ENCODE results near the gene KLHL36. TPM values are rescaled to one million over a fixed set of nuclear protein-coding genes. Genes with fewer than 3 reads are reported as not detected.

Gene KLHL36
- total and polyA plus RNA-seq, 4 donors: 11.5 to 53.6 (median 16.9) TPM

DNA sequence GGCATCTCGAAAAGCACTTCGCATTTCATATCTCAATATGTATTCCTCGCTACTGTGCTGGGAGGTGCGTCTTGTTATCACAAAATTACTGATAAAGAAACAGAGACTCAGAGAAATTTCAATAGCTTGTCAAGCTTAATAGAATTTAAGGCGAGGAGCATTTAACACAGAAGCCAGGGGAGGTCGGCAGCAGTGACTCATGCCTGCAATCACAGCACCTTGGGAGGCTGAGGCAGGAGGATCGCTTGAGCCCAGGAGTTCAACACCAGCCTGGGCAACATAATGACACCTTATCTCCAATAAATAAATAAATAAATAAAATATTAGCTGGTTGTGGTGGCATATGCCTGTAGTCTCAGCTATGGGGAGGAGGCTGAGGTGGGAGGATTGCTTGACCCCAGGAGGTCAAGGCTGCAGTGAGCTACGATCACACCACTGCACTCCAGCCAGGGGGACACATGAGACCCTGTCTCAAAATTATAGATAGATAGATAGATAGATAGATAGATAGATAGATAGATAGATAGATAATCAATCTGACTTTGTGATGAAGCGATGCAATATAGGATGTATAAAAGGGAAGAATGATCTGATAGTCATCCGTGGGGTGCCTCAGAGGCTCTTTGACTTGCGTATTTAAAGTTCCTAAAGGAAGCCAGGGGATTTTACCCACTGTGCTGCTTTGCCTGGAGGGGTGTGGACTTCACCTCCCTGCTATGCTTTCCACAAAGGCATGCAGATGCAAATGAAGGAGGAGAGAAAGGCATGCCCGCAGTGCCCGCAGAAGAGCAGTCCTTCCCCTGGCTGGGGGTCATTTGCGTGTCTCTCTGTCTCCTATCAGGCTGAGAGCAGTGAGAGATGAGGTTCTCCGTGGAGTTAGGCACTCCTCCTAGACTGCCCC, 35.6 kb downstream of the KLHL36 start:
- Histone ChIP-seq H3K4me1 (ENCODE audit: control insufficient read depth in 4 of 4, insufficient read depth in 4 of 4, low read length in 3 of 4) (no peaks in the 10 kb centered on the region), H3K27me3 (ENCODE audit: control insufficient read depth in 4 of 4, insufficient read depth in 4 of 4, low read length in 3 of 4) (no peaks in the 10 kb centered on the region), H3K4me3 (ENCODE audit: low read depth in 1 of 3, low read length in 3 of 3) (no peak overlapping the region), H3K9ac (ENCODE audit: low read depth in 1 of 2, low read length in 2 of 2) (no peak overlapping the region), H3K27ac (ENCODE audit: low read depth in 1 of 2, low read length in 2 of 2) (no peak overlapping the region), H3K9me3 (ENCODE audit: control insufficient read depth in 4 of 4, low read length in 3 of 4) (no peaks in the 10 kb centered on the region), H3K36me3 (ENCODE audit: control insufficient read depth in 4 of 4, insufficient read depth in 3 of 4, low read depth in 1 of 4, low read length in 3 of 4) (no peaks in the 10 kb centered on the region)
- no peak for DNase-seq (ENCODE audit: low spot score)
- WGBS: 70% methylated on average over 15 of the region's 15 CpGs
- TF ChIP-seq TAF1 (conservative IDR thresholded peaks at IDR 0.05) (no peak), SP1 (IDR thresholded peaks at IDR 0.05) (no peak), RXRA (IDR thresholded peaks at IDR 0.05) (no peak), MAX (IDR thresholded peaks at IDR 0.05) (no peak), HNF4G (IDR thresholded peaks at IDR 0.05) (no peak), FOXA1 (IDR thresholded peaks at IDR 0.05) (no peak)
- TF ChIP-seq, protein P1, sequence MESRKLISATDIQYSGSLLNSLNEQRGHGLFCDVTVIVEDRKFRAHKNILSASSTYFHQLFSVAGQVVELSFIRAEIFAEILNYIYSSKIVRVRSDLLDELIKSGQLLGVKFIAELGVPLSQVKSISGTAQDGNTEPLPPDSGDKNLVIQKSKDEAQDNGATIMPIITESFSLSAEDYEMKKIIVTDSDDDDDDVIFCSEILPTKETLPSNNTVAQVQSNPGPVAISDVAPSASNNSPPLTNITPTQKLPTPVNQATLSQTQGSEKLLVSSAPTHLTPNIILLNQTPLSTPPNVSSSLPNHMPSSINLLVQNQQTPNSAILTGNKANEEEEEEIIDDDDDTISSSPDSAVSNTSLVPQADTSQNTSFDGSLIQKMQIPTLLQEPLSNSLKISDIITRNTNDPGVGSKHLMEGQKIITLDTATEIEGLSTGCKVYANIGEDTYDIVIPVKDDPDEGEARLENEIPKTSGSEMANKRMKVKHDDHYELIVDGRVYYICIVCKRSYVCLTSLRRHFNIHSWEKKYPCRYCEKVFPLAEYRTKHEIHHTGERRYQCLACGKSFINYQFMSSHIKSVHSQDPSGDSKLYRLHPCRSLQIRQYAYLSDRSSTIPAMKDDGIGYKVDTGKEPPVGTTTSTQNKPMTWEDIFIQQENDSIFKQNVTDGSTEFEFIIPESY (IDR thresholded peaks at IDR 0.05): no peak

DNA sequence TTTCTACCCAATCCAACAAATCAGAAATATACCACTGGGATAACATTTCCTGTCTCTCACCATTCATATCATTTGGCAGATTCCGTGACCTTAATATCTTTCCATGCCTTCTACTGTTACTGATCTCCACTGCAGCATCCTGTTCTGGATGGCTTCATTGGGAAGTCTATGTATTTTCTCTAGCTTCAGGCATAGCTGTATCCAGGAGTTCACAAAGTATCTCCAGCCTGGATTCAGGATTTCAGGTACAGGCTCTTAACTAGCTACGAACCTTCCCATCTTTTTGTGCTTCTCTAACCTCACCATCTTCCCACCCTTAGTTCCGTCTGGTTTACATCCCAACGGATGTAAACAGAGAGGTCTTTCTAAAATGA, 36.3 kb downstream of the KLHL36 start:
- Histone ChIP-seq H3K4me3 (ENCODE audit: low read depth in 1 of 3, low read length in 3 of 3) (no peak overlapping the region), H3K27ac (ENCODE audit: low read depth in 1 of 2, low read length in 2 of 2) (no peak overlapping the region), H3K9ac (ENCODE audit: low read depth in 1 of 2, low read length in 2 of 2) (no peak overlapping the region), H3K27me3 (ENCODE audit: control insufficient read depth in 4 of 4, insufficient read depth in 4 of 4, low read length in 3 of 4) (no peaks in the 10 kb centered on the region), H3K36me3 (ENCODE audit: control insufficient read depth in 4 of 4, insufficient read depth in 3 of 4, low read depth in 1 of 4, low read length in 3 of 4) (no peaks in the 10 kb centered on the region), H3K9me3 (ENCODE audit: control insufficient read depth in 4 of 4, low read length in 3 of 4) (no peaks in the 10 kb centered on the region), H3K4me1 (ENCODE audit: control insufficient read depth in 4 of 4, insufficient read depth in 4 of 4, low read length in 3 of 4) (no peaks in the 10 kb centered on the region)
- 91% methylated on average over 4 of the region's 4 CpGs for WGBS
- TF ChIP-seq MAX (IDR thresholded peaks at IDR 0.05) (no peak), RAD21 (IDR thresholded peaks at IDR 0.05) (no peak), TAF1 (conservative IDR thresholded peaks at IDR 0.05) (no peak), CTCF (IDR thresholded peaks at IDR 0.05; ENCODE audit: low read depth, low read length, missing input control) (no peak), NR2F2 (IDR thresholded peaks at IDR 0.05) (no peak), HNF4A (conservative IDR thresholded peaks at IDR 0.05) (no peak), GABPA (IDR thresholded peaks at IDR 0.05 in 1 of 2, conservative IDR thresholded peaks at IDR 0.05 in 1 of 2) (no peak), SP1 (IDR thresholded peaks at IDR 0.05) (no peak), HNF4G (IDR thresholded peaks at IDR 0.05) (no peak), EGR1 (IDR thresholded peaks at IDR 0.05; ENCODE audit: low read depth in 2 of 2) (no peak), FOXA1 (IDR thresholded peaks at IDR 0.05) (no peak), FOXA2 (IDR thresholded peaks at IDR 0.05) (no peak), JUND (IDR thresholded peaks at IDR 0.05) (no peak)
- TF ChIP-seq, protein P2, sequence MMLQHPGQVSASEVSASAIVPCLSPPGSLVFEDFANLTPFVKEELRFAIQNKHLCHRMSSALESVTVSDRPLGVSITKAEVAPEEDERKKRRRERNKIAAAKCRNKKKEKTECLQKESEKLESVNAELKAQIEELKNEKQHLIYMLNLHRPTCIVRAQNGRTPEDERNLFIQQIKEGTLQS (IDR thresholded peaks at IDR 0.05): no peak
- TF ChIP-seq, protein P1 (IDR thresholded peaks at IDR 0.05): no peak
- TF ChIP-seq, protein P3, sequence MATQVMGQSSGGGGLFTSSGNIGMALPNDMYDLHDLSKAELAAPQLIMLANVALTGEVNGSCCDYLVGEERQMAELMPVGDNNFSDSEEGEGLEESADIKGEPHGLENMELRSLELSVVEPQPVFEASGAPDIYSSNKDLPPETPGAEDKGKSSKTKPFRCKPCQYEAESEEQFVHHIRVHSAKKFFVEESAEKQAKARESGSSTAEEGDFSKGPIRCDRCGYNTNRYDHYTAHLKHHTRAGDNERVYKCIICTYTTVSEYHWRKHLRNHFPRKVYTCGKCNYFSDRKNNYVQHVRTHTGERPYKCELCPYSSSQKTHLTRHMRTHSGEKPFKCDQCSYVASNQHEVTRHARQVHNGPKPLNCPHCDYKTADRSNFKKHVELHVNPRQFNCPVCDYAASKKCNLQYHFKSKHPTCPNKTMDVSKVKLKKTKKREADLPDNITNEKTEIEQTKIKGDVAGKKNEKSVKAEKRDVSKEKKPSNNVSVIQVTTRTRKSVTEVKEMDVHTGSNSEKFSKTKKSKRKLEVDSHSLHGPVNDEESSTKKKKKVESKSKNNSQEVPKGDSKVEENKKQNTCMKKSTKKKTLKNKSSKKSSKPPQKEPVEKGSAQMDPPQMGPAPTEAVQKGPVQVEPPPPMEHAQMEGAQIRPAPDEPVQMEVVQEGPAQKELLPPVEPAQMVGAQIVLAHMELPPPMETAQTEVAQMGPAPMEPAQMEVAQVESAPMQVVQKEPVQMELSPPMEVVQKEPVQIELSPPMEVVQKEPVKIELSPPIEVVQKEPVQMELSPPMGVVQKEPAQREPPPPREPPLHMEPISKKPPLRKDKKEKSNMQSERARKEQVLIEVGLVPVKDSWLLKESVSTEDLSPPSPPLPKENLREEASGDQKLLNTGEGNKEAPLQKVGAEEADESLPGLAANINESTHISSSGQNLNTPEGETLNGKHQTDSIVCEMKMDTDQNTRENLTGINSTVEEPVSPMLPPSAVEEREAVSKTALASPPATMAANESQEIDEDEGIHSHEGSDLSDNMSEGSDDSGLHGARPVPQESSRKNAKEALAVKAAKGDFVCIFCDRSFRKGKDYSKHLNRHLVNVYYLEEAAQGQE (IDR thresholded peaks at IDR 0.05): no peak
- DNase-seq (ENCODE audit: low spot score): no peak

Data from liver (tissue), 9 donors.